ENCODE results near the gene KCNQ2.

KCNQ2 gene

DNA sequence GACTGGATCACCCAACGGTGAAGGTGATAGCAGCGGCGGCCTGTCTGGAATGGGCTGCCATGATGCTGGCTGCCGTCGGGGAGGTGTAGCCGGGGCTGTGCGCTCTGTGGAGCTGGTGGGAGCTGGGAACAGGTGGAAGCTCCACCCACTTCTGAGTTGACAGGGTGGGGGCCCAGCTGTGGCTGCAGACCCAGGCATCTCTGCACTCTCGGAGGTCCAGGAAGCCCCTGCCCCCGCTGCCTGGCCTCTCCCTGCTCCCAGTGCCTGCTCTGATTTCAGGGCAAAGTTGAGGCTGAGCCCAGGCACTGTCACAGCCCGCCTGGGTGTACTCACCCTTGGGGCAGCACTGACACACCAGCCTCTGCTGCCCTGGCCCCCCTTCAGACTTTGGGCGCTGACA, 93.2 kb downstream of the KCNQ2 start:
- no peak for DNase-seq

- DNase-seq, result peak; percentile 74
These were observed 93.8 kb downstream of the KCNQ2 start for GRCh38 chr20:63378626-63379025.

DNA sequence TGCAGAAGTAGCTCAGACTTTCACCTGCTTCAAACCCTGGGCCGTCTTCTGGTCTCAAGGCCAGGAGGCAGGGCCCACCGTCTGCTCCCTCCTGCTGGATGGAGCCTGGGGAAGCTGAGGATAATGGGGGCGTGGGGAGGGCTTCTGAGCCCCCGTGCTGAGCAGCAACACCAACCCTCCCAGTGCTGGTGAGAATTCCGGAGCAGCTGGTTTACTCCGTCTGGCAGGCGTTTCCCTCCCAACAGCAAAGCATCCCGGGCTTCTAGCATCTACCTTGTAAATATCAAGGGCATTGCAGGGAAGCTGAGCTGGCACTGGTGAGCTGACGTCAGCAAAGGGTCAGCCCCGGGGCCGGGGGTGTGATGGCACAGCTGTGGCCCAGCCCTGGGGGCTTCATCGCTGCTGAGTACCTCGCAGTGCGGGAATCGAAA, 94.5 kb downstream of the KCNQ2 start:
- DNase-seq, result no peak

DNA sequence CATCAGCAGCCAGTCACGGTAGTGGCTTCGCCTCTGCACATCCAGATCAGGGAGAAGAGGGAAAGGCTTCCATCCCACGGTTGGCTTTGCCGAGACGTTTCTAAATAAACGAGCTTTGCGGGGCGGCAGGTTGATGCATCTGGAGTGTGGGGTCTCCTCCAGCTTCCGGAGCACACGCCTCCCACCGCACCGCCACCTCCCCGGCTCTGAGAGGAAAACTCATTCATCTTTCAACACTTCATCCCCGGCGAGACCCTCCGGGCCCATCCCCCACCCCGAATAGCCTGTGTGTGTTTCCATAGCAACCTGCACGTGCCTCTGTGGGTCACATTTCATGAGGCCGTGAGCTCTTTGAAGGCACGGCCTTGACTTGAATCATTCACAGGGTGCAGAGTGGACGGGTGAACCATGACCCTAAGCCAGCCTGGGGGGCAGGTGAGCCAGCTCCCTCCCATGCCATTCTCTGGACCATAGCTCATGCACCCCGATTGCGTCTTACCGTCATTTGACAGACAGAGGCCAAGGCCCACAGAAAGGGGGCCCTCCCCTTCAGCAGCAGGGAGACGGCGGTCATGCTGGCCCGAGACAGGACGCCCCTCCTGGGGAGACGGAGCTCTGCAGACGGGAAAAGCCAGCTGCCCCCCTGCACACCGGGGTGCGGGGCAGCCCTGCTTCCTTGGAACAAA, 95.1 kb downstream of the KCNQ2 start:
- no peak for DNase-seq

- no peak for DNase-seq
These were observed 95.9 kb downstream of the KCNQ2 start for GRCh38 chr20:63376283-63377250.

DNA sequence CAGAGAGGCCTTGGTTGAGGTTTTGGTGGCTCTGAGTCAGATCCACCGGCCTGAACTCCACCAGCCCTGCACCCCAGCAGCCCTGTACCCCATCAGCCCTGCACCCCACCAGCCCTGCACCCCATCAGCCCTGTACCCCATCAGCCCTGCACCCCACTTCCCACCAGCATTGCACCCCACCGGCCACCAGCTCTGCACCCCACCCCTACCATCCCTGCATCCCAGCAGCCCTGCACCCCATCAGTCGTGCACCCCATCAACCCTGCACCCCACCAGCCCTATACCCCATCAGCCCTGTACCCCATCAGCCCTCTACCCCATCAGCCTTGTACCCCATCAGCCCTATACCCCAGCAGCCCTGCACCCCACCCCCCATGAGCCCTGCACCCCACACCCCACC, 97.0 kb downstream of the KCNQ2 start:
- DNase-seq, result no peak

GRCh38 chr20:63374504-63374903, 98.0 kb downstream of the KCNQ2 start:
- no peak for DNase-seq

- no peak for DNase-seq
These were observed 98.5 kb downstream of the KCNQ2 start for GRCh38 chr20:63373996-63374395.

- DNase-seq, result no peak
These were observed 99.2 kb downstream of the KCNQ2 start for GRCh38 chr20:63372971-63373885.

- DNase-seq, result no peak
These were observed 101.1 kb downstream of the KCNQ2 start for GRCh38 chr20:63371291-63371865.

DNA sequence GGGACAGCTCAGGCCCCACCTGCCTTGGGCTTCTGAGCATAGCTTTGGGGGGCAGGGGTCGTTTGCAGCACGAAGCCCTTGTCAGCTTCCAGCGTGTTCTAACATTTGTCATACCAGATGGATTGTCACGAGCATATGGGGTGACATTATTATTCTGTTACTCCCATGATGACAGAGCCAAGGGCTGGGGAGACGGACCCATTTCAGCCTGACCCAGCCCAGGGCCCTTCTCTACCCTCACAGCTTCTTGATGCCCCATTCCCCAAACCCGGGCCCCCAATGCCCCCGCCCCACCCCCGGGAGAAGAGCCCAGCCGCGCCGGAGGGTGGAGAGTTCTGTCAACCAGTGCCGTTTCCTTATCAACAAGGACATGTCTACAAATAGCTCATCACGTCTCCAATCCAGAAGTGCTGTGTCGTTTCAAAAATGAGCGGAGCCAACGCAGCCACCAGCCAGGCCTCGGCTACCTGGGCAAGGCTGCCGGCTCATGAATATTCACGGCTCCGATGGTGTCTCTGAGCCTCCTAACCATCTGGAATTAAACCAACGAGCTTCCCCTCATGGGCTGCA, 101.8 kb downstream of the KCNQ2 start:
- no peak for DNase-seq

DNA sequence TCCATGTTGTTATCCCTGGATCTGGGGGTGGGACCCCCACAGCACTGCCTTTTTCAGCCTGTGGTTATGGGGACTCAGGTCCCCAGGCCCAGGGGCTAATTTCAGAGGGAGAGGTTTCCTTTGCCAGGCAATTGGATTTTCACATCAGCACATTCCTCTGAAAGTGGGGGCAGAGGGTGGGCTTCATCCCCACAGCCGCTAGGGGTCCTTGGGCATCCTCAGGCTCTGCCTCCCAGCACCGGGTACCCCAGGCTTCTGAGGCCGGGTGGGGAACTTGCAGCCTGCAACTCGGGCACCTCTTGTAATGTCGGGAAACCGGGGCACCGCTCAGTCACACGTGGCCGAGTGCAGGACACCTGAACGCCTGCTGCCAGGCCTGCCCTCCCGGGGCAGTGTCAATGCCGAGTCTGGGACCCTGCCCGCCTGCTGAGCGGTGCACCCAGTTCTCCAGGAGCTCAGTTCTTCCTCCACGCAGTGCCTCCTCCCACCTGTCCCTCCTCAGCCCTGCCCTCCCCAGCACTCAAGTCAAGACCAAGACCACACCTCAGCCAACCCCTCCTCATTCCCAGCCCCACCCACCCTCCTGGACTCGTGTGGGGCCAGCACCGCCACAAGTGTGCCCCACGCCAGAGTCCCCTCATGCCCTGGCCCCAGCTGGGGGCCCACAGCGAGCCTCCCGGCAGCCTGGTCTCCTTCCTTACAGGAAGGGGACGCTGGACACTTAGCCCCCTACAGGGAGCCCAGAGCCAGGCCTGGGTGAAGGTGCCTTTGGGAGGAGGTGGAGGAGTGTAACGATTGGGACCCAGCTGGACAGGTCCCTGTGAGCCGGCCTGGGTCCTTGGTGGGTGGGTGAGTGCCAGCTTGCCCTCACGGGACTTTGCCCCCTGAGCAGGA, 102.5 kb downstream of the KCNQ2 start:
- no peak for DNase-seq

DNA sequence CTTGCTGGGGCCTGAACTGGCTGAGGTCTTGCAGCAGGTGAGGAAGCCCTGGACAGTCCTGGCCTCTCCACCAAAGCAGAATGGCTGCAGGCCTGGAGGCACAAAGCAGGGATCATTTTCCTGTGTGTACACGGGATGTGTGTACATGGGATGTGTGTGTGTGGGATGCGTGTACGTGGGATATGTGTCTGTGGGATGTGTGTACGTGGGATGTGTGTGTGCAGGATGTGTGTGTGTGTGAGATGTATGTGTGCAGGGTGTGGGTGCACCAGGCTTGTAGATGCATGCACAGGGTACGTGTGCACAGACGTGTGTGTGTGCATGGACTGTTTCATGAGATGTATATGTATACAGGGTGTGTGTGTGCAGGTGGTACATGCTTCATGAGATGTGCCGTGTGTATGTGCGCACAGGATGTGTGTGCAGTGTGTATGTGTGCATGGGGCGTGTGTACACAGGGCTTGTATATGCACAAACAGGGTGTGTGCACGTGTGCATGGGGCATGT, 103.4 kb downstream of the KCNQ2 start:
- DNase-seq, result no peak

DNA sequence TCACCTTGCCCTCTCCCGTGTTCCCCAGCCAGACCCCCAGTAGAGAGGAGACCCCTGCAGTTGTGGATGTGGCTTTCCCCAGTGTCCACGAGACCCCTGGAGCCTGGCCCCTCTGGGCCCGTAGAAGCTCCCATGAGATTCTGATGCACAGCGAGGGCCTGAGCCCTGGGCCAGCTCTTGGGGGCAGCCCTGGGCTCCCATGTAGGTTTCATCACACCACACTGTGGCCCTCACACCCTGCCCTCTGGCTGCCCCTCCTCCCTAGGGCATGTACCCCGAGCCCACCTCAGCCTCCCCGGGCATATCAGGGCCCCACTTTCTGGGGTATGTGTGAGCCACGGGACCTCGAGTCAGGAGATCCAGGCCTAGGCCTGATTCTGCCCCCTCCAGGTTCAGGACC, 104.3 kb downstream of the KCNQ2 start:
- no peak for DNase-seq

DNA sequence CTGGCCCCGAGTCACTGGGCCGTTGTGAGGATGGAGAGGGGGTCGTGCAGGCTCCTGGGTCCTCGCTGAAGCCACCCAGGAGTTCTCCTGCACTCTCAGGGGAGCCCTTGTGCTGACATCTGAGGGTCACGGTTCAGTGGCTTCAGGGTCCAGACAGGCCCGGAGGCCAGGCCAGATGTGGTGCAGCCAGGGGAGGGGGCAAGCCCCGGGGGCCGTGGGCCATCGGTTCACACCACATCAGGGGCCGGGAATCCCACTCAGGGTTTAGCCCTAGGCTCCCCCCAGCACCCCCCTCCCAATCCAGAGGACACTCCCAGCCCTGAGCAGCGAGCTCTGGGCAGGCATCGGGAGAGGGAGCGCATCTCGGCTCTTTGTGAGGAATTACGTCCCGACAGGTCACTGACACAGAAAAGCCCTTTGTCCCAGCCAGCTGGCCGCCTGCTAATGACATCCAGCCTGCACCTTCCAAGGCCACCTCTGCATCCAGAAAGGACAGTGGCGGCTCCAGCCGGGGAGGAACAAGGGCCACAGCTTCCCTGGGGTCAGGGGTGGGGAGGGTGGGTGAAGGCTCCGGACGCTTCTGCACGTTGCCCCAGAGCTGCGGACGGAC, 104.9 kb downstream of the KCNQ2 start:
- no peak for DNase-seq

GRCh38 chr20:63366390-63367365, 105.8 kb downstream of the KCNQ2 start:
- DNase-seq, result no peak

GRCh38 chr20:63365601-63366389, 106.7 kb downstream of the KCNQ2 start:
- no peak for DNase-seq

- DNase-seq, result no peak
These were observed 107.5 kb downstream of the KCNQ2 start for GRCh38 chr20:63364801-63365585.

Measured in islet precursor cell (in vitro differentiated cells).